Calu3 (cell line): ENCODE data around the gene PNMT. TPM values are rescaled to one million over a fixed set of nuclear protein-coding genes. Genes with fewer than 3 reads are reported as not detected.

ENCODE experiments used
- BruUV-seq: library from RNA; stranded (reverse); fragments of 400-500 nt; replicated peaks from 2 replicates; lab custom pipeline; 2021; lab: Mats Ljungman, UMichigan
- CTCF ChIA-PET: fragments of 300-600 bp; sonication (Branson Sonifier 250); formaldehyde crosslinking; loops from one replicate; lab custom pipeline; 2022; ENCODE audit warnings: antibody characterized with exemption; lab: Charles Lee
- DNase-seq: peaks from one replicate; pipeline ENCODE4 v3.0.0; 2022
- H3K27ac Mint-ChIP-seq: one replicate; pipeline ENCODE4 v1.8.0; 2022; ENCODE audit warnings: mixed read lengths; ENCODE audit not compliant: unreplicated experiment
- H3K27me3 Mint-ChIP-seq: one replicate; pipeline ENCODE4 v1.8.0; 2022; ENCODE audit warnings: mixed read lengths; ENCODE audit not compliant: unreplicated experiment
- H3K36me3 Mint-ChIP-seq: one replicate; pipeline ENCODE4 v1.8.0; 2022; ENCODE audit warnings: mild to moderate bottlenecking, moderate library complexity, mixed read lengths; ENCODE audit not compliant: insufficient read depth, unreplicated experiment
- H3K4me1 Mint-ChIP-seq: one replicate; pipeline ENCODE4 v1.8.0; 2022; ENCODE audit warnings: mild to moderate bottlenecking, low read depth, mixed read lengths; ENCODE audit not compliant: unreplicated experiment
- H3K4me3 Mint-ChIP-seq: one replicate; pipeline ENCODE4 v1.8.0; 2022; ENCODE audit warnings: mild to moderate bottlenecking, low read depth, moderate library complexity, mixed read lengths; ENCODE audit not compliant: unreplicated experiment
- H3K9me3 Mint-ChIP-seq: one replicate; pipeline ENCODE4 v1.8.0; 2022; ENCODE audit warnings: low read depth, mixed read lengths; ENCODE audit not compliant: unreplicated experiment
- intact Hi-C: fragments of 100-400 bp; cut with micrococcal nuclease; formaldehyde crosslinking; loops from one replicate; pipeline ENCODE4 v1.10.0; 2022; ENCODE audit not compliant: unreplicated experiment
- total RNA-seq: library from RNA; stranded (reverse); gene quantifications from 2 replicates; pipeline ENCODE4 v1.2.3, GENCODE V29; 2022
- TF ChIP-seq, protein P1 (sequence below): fragments of 200-600 bp; IDR thresholded peaks from one replicate; pipeline ENCODE4 v1.8.0; 2022; ENCODE audit warnings: antibody characterized with exemption; ENCODE audit not compliant: unreplicated experiment

PNMT gene
- total RNA-seq, 1 experiment from 2014 or later: 1.3 TPM

DNA sequence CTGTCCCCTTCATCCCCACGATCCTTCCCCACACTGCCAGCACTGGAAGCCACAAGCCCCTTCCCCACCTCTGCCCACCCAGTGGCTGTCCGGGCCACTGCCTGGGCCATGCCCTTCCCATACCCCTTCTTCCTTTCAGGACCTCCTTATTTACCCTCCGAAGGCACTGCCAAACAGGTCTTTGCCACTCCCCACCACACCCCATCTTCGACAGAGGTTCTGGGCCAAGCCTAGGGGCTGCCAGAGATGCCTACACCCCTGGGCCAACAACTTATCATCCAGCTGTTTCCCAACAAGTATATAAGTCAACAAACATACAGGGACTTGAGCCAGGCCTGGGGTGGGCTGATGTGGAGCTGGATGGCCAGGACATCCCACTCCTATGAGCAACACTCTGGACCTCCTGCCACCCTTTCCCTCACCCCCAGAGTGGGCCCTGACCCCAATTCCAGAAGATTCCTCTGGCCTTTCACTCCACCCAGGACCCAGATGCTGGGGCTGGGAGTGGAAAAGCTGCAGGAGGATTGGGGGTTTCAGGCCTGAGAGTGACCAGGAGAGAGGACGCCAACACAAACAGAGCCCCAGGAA is 43.0 kb upstream of the PNMT start:
- DNase-seq: peak; percentile 79
- TF ChIP-seq, protein P1, sequence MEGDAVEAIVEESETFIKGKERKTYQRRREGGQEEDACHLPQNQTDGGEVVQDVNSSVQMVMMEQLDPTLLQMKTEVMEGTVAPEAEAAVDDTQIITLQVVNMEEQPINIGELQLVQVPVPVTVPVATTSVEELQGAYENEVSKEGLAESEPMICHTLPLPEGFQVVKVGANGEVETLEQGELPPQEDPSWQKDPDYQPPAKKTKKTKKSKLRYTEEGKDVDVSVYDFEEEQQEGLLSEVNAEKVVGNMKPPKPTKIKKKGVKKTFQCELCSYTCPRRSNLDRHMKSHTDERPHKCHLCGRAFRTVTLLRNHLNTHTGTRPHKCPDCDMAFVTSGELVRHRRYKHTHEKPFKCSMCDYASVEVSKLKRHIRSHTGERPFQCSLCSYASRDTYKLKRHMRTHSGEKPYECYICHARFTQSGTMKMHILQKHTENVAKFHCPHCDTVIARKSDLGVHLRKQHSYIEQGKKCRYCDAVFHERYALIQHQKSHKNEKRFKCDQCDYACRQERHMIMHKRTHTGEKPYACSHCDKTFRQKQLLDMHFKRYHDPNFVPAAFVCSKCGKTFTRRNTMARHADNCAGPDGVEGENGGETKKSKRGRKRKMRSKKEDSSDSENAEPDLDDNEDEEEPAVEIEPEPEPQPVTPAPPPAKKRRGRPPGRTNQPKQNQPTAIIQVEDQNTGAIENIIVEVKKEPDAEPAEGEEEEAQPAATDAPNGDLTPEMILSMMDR: no peak
- Mint-ChIP-seq H3K36me3 (peaks cover 31% of the 10 kb centered on the region), H3K4me3 (no peak overlapping the region), H3K9me3 (no peaks in the 10 kb centered on the region), H3K4me1 (peaks cover 34% of the 10 kb centered on the region), H3K27me3 (peaks cover 81% of the 10 kb centered on the region), H3K27ac (no peak overlapping the region)
- intact Hi-C loops: no loop called here
- BruUV-seq: no TSS peak
- CTCF ChIA-PET: interaction anchor here (0.5 to 161.2 kb wide), 29 partner anchors 5 to 991 kb away, joined by 3 to 42089 read pairs (median 9); partner anchors contain the start of genes ERBB2, GRB7, GSDMA and GSDMB

- peaks cover 41% of the 10 kb centered on the region for H3K4me1 Mint-ChIP-seq
- CTCF ChIA-PET: interaction anchor here (0.6 to 161.2 kb wide), 27 partner anchors 6 to 1330 kb away, joined by 3 to 42089 read pairs (median 8); partner anchors contain the start of genes ERBB2, GRB7, GSDMA and GSDMB
Observed at GRCh38 chr17:39626171-39627046, 41.8 kb upstream of the PNMT start, which contains the start of gene PPP1R1B. TSS of gene PPP1R1B (plus strand) at chr17:39626952. CDS start at chr17:39627393, 441 bp downstream.

GRCh38 chr17:39627047-39627711 is 41.1 kb upstream of the PNMT start:
- no peak overlapping the region for H3K27ac Mint-ChIP-seq
- peaks cover 83% of the 10 kb centered on the region for H3K27me3 Mint-ChIP-seq
- TF ChIP-seq, protein P1: no peak
- H3K36me3 Mint-ChIP-seq: peaks cover 28% of the 10 kb centered on the region
- BruUV-seq: no TSS peak
- intact Hi-C loops: no loop called here
- H3K4me1 Mint-ChIP-seq: peaks cover 41% of the 10 kb centered on the region
- CTCF ChIA-PET: interaction anchor here (0.6 to 161.2 kb wide), 26 partner anchors 7 to 1266 kb away, joined by 3 to 42089 read pairs (median 9); partner anchors contain the start of genes ERBB2, GRB7, GSDMA and GSDMB
- no peaks in the 10 kb centered on the region for H3K9me3 Mint-ChIP-seq
- peak overlapping the region; percentile 51 for H3K4me3 Mint-ChIP-seq
- DNase-seq: no peak

More at GRCh38 chr17:39626171-39627046, 41.8 kb upstream of the PNMT start, which contains the start of gene PPP1R1B:
- H3K9me3 Mint-ChIP-seq: no peaks in the 10 kb centered on the region
- no peak within 1 kb of the TSS for H3K27ac Mint-ChIP-seq
- peak; percentile 80 for DNase-seq
- no TSS peak for BruUV-seq
- intact Hi-C loops: no loop called here
- peak within 1 kb of the TSS; percentile 51 for H3K4me3 Mint-ChIP-seq
- peaks cover 83% of the 10 kb centered on the region for H3K27me3 Mint-ChIP-seq
- H3K36me3 Mint-ChIP-seq: peaks cover 30% of the 10 kb centered on the region
- TF ChIP-seq, protein P1: no peak
